GM18907 (cell line): ENCODE results near the gene CCT3.
"Not testable (repeated sequence)": the region's sequence is repeated elsewhere in the genome, so short reads cannot be mapped to it uniquely, and the experiment has no call there.

Experiments
- ATAC-seq: cut with Tn5 transposase; IDR thresholded peaks from one replicate; pipeline ENCODE4 v1.9.1; 2021; ENCODE audit warnings: mild to moderate bottlenecking, moderate library complexity; ENCODE audit not compliant: unreplicated experiment

The CCT3 gene

DNA sequence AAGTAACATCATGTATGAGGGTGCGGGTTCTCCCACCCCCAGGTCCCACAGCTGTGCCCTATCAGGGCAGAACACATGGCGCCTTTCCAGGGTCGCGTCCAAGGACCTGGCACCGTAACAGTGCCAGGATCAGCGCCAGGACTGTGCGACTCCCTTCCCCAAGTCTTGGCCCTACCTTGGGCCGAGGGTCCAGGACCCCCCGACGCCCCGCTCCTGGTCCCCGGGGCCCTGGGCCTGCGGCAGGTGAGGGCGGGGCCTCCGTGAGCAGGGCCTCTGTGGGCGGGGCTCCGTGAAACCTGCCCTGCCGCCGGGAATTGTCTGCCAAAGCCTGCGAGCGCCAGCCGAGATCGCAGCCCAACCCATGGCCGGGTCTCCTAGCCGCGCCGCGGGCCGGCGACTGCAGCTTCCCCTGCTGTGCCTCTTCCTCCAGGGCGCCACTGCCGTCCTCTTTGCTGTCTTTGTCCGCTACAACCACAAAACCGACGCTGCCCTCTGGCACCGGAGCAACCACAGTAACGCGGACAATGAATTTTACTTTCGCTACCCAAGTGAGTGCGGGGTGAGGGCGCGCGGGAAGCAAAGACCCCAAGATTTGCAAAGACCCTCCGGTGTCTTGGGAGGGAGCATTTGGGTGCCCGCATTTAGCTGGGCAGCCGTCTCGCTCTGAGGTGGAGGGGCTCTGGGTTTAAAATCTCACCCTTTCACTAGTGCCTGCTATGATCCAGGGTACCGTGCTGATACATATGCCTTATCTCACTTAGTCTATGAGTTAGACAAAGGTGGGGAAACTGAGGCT, 31.0 kb upstream of the CCT3 start, which contains the start of gene RHBG:
RHBG (plus strand) TSS at position 323 of the 796 bp plus-strand sequence; CDS start at position 362, 39 bp downstream.
- no peak for ATAC-seq

DNA sequence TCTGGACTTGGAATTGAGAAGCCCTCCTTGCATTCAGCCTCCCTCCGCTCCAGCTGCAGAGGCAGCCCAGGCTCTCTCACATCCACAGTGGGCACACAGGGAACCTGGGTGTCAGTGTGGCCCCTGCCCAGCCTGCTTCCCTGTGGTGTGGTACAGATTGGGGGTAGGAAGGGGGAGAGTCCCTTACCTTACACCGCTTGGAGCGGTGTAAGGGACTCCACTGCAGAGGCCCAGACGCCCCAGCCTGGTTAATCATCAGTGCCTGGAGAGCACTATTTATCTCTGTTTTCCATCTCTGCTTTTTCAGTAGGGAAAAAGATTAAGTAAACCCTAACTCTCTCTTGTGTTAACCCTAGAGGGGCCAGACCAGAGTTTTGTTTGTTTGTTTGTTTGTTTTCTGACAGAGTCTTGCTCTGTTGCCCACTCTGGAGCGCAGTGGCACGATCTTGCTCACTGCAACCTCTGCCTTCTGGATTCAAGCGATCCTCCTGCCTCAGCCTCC, 30.1 kb upstream of the CCT3 start:
- no peak for ATAC-seq

DNA sequence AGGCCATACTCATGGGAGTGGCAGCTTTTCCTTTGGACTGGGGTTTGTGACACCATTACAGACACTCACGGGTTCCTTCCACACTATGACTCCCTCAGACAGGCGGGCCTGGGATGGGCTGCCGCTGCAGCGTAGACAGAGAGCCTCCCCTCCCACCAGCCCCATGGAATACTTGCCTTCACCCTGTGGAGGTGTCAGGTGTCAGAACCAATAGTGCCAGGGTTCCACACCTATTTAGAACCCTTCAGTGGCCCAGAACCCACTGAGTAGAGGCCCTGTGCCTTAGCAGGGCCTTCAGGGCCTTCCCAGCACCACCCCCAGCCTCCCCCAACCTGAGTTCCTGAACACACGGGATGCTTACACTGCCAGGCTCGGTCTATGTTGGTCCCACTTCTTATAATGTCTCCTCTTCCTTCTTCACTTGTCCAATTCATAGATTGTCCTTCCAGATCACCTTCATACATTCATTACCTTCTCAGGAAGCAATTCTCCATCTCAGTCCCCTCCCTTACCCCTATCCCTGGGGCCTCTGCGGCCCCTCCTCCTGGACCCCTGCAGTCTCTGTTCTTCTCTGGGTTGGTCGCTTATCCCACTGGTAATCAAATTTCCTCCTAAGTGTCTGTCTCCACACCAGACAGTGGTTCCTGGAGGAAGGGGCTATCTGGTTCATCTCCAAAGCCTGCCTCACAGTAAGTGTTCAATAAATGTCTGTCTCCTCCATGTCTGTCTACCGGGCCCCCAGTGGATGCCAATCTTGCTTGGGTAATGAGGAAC, 29.5 kb upstream of the CCT3 start:
- ATAC-seq = no peak

DNA sequence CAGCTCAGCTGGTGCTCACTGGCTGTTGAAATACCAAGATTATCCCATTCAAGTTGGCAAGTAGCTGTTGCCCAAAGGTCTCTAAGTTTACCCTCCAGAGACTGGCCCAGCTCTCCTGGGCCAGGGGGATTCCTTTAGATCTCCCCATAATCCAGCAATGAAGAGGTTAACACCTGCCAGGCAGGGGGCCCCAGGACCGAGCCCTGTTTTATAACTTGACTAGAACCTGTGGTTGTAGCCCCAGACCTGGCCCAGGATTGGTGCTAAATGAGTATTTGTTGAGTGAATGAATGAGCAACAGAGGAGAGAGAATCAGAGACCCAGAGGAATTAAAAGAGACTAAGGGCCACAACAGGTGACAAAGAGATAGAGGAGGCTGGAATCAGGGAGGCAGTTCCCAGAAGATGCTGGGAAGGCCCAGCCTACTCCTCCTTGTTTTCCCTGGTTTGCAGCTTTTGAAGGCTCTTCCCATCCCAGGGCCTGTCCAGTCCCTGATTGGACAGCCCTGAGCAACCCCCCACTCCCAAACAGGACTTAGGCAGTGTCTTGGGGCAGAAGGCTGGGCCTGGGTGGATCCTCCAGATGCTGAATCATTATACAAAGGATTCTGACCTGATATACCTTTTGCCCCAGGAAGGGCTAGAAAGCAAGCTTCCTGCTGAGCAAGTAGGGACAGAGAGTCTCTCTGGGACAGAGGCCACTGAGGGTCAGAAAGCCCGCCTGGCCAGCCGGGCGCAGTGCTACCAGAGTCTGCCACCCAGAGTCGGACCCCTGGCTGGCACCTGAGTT, 28.5 kb upstream of the CCT3 start:
- ATAC-seq = no peak

DNA sequence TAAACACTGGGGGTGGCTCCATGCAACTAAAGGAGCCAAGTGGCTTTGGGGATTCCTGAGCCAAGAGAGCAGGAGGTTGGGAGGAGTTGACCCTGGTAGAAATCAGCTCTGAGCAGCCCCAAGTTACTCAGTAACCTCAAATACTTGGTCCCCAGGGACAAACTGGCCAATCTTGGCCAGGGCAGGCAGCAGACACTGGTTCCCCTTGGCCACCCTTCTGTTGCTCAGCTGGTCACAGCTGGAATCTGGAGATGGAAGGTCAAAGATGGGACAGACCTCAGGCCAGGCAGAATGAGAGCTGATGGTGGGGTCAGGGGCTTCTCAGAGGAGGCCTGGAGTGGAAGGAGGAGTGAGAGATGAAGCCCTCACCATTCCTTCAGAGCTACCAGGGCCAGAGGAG, 27.7 kb upstream of the CCT3 start:
- ATAC-seq = no peak

DNA sequence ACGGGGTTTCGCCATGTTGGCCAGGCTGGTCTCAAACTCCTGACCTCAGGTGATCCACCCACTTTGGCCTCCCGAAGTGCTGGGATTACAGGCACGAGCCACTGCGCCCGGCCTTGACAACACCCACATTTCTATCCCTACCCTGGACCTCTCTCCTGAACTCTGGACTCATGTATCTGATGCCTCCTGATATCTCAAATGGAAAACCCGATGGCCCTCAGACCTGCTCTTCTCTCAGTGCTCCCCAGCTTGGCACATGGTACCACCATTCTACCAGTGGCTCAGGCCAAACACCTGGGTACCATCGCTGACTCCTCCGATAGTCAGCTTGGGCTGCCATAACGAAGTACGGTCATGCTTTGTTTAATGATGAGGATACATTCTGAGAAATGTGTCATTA, 22.4 kb upstream of the CCT3 start:
- no peak for ATAC-seq

DNA sequence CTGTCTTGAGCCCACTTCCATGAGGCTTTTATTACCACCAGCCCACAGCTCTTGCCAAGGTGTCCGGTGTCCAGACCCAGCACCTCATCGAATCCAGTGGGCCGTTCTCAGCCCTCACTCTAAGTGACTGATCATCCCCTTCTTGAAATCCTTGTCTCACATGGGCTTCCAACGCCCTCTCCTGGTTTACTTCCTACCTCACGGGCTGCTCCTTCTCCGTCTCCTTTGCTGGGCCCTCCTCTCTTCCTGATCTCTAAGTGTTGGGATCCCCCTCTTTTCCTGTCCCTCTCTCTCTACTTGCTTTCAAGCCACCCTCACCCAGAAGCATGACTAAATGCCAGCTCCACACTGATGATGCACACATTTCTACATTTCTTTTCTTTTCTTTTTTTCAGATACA, 21.9 kb upstream of the CCT3 start:
- no peak for ATAC-seq

DNA sequence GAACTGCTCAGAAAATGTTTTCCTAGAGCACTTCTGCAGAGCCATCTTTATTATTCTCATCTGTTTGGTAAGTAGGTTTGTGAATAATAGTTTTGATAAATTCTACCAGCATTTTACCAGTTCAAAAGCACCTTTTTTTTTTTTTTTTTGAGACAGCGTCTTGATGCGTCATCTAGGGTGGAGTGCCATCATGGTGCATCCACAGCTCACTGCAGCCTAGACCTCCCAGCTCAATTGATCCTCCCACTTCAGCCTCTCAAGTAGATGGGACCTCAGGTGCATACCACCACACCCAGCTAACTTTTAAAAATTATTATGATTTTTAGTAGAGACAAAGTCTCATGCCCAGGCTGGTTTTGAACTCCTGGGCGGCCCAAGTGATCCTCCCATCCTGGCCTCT, 21.2 kb upstream of the CCT3 start:
- ATAC-seq = no peak

DNA sequence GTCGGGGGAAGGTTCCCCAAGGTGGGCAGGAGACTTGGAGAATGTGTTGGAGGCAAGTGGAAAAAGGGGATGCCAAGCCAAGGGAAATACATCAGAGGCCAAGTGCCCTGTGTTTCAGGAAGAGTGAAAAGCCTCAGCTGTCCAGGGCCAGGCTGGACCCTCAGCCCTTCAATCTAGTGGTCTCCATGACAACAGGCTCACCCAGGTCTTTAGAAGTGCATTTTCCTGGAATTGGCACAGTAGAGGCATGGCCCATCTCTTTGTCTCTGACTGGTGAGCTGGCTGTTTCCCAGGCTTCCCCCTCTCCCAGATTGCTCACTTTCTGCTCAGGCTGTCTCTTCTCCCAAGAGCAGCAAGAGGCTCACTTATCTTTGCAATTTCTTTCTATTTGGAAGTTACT, 20.5 kb upstream of the CCT3 start:
- no peak for ATAC-seq

DNA sequence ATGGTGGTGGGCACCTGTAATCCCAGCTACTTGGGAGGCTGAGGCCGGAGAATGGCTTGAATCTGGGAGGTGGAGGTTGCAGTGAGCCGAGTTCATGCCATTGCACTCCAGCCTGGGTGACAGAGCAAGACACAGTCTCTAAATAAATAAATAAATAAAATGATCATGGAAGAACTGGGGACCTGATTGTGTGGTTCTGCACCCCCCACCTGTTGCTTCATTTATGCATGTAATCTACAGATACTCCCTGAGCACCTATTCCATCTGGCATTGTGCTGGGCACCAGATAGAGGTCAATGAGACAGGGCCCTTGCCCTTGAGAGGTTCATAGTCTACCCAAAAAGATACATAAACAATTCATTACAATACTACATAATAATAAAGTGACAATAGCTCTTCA, 19.9 kb upstream of the CCT3 start:
- ATAC-seq = no peak

DNA sequence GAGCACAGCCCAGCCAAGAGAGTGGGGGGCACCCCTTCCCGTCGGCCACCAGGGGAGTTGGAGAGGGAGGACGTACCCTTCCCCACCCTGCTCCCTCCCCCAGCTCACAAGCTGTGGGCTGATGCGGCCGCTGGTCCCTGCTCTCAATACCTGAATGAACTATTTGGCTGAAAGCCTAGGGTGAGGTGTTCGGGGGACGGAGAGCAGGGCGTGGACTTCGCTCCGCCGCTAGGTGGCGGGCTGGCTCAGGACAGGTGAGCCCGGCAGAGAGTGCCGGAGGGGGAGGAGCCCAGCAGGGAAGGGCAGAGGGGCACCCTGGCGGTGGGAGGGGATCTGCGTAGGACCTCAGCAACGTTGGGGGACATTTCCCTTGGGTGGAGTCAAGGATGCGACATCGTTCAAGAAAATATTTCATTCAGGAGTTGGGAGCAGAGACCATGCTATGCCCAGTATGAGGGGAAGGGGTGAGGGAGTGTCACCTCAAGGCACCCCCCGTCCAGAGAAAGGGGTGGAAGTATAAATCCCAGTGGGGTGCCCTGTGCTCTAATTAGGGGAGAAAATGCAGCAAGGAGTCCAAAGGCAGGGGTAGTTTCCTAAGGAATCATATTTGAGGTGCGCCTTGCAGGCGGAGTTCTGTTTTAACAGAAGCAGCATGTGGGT, 18.9 kb upstream of the CCT3 start:
- ATAC-seq = peak; percentile 48

DNA sequence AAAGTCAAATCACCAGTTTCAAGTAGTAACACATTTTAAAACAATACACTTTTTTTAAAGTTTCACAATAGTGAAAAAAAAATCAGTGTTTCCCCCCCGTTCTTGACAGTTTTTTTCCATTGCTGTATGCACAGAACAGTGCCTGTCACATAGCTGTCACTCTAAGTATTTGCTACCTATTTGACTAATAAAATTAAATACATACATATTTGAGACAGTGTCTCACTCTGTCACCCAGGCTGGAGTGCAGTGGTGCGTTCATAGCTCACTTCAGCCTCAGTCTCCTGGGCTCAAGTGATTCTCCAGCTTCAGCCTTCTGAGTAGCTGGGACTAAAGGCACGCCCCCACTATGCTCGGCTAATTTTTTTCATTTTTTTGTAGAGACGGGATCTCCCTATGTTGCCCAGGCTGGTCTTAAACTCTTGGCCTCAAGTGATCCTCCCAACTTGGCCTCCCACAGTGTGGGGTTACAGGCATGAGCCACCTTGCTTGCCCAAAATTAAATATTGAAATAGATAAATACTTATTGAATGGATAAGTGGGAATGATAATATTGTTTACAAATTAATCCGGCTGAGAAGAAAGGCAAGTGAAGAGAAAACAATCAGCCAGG, 18.3 kb upstream of the CCT3 start:
- no peak for ATAC-seq

DNA sequence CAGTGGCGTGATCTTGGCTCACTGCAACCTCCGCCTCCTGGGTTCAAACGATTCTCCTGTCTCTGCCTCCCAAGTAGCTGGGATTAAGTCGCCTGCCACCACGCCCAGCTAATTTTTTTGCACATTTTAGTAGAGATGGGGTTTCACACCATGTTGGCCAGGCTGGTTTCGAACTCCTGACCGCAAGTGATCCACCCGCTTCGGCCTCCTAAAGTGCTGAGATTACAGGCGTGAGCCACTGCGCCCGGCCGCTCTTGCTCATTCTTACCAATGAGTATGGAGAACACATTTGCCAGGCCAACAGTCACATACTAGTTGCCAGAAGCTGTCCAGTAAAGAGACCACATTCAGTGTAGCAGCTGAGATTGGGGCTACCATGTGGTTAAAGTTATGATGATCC, 14.4 kb upstream of the CCT3 start:
- not testable (repeated sequence) for ATAC-seq

DNA sequence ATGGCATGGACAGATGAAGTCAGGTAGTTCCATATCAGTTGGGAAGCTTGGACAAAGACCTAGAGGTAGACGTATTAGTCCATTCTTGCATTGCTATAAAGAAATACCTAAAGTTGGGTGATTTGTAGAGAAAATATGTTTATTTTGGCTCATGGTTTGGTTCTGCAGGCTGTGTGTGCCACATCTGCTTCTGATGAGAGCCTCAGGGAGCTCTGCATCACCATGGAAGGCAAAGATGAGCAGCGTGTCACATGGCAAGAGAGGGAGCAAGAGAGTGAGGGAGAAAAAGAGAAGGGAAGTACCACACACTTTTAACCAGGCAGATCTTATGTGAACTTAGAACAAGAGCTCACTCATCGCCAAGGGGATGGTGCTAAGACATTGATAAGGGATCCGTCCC, 9.2 kb upstream of the CCT3 start:
- ATAC-seq = no peak

DNA sequence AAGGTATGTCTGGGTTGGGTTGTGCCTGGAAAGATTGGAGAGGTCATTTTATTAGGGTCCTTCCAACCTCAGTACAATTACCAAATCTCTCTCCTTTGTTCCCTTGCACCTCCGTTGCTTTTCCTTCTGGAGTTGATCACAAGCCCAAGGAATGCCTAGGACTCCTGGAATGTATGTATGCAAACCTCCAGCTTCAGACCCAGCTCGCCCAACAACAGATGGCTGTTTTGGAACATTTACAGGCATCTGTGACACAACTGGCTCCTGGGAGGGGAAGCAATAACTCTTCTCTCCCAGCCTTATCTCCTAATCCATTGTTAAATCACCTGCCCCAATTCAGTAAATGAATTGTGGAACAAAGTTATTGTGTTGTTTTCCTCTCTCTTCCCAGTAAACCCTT, 8.5 kb upstream of the CCT3 start:
- ATAC-seq = no peak

DNA sequence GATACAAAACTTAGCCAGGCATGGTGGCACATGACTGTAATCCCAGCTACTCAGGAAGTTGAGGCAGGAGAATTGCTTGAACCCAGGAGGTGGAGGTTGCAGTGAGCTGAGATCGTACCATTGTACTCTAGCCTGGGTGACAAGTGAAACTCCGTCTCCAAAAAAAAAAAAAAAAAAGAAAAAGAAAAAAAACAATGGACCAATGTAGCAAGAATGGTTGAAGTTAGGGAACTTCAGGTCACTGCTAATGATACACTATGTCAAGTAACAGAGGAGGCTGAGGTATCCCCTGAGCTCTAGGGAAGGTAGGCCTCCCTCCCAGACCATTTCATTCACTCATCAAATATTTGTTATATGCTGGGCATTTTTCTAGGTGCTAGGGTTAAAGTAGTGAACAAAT, 7.9 kb upstream of the CCT3 start:
- not testable (repeated sequence) for ATAC-seq

DNA sequence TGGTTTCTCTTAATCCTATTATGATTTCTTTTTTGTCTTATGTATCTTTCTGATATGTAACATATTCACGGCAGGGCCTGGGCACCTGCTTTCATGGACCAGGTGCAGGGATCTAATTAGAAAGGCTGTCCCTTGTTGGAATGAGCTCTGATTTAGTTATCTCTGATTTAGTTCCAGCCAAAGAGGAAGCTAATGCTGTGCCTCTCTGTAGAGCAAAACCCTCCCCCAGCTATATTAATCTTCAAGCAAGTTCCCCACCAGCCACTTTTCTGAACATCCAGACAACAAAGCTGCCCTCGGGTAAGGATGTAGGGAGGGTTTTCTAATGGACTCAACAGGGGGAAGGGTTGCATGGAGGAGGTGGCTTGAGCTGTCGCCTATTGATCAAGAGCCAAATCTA, 6.3 kb upstream of the CCT3 start:
- no peak for ATAC-seq

DNA sequence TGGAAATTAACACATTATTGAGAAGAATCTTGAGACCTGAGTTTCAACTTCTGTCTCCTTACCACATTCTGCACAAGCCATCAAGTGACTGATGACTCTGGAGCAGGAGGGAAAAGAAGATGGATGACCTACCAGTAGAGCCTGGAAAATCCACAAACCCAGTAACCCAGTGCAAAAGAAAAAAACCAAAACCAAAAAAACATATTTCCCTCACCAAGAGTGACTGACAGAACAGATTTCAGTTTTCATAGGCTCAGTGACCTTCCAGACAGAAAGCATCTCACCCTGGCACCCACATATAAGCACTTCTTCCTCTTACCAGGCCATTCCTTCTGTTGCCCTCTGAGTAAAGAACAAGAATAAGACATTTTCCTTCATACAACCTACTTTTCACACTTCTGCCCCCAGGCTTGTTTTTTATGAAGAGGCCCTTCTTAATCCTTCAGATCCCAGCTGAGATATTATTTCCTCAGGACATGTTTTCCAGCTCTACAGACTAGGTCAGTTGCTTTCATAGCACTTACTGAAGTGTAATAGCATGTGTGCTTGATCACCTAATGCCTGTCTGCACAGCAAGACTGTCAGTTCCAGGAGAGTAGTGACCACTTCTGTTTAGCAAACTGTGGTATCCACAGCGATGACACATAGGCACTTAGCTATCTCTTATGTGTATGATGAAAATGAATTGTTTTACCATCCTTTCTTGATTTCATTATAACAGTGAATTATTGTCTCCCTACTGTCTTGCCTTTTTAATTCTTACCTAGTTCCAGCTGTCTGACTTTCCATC, 4.3 kb upstream of the CCT3 start:
- ATAC-seq = no peak

DNA sequence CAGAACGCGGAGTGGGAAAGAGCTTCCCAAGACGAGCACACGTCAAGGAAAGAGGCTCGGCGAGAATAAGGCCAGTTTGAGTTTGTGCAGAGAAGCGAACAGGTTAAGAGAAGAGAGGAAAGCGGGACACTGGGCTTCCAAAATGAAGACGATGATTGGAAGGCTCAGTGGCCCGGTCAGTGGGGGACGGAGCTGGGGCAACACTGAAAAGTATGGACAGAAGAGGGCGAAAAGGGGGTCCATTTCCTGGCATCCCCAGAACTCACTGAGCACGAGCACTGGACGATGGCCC, 258 bp downstream of the CCT3 start:
- ATAC-seq = peak; percentile 1
